ENCODE measurements around the gene ARID3B. TPM values are rescaled to one million over a fixed set of nuclear protein-coding genes. Genes with fewer than 3 reads are reported as not detected.

ARID3B gene
- total RNA-seq, 1 experiment from 2014 or later = 101 TPM

- H3K14ac ChIP-seq (ENCODE audit: insufficient read depth, low read length) = no peak overlapping the region
- no peak overlapping the region for H2AFZ ChIP-seq (ENCODE audit: low read length)
- H3K36me3 Mint-ChIP-seq (ENCODE audit: insufficient read depth in 1 of 3, low read depth in 3 of 3) = peaks cover 31 to 62% (median 60%) of the 10 kb centered on the region in 3 experiments
- H4K5ac ChIP-seq (ENCODE audit: insufficient read length, low read depth, low read length) = no peak overlapping the region
- H3K27ac ChIP-seq (ENCODE audit: insufficient read length, low read depth, low read length) = no peak overlapping the region
- H3K4me1 Mint-ChIP-seq = peaks cover 38 to 43% of the 10 kb centered on the region in 2 experiments
- no peak overlapping the region for H3K4ac ChIP-seq (ENCODE audit: low read depth, low read length)
- no peak overlapping the region for H2BK5ac ChIP-seq (ENCODE audit: insufficient read length, low read length)
- no peak overlapping the region for H3K4me3 Mint-ChIP-seq
- H2BK12ac ChIP-seq (ENCODE audit: insufficient read length, low read depth, low read length) = no peak overlapping the region
- peaks cover 8% of the 10 kb centered on the region for H3K4me1 ChIP-seq (ENCODE audit: insufficient read depth, low read length)
- peaks cover 55% of the 10 kb centered on the region; the same call in 1 of the 2 replicates for H3K79me2 ChIP-seq (ENCODE audit: insufficient read depth, low read length)
- no peak overlapping the region for H2BK120ac ChIP-seq (ENCODE audit: low read depth, low read length, poor library complexity, severe bottlenecking)
- H4K8ac ChIP-seq (replicated peaks; ENCODE audit: insufficient read length, low read depth, low read length) = no peak overlapping the region
- peaks cover 15% of the 10 kb centered on the region for H3K23me2 ChIP-seq (ENCODE audit: insufficient read length, low read depth, low read length, poor library complexity, severe bottlenecking)
- H3K27me3 ChIP-seq (ENCODE audit: insufficient read depth, low read length) = no peaks in the 10 kb centered on the region
- H3K9me3 ChIP-seq (ENCODE audit: control insufficient read depth, low read depth, low read length) = no peaks in the 10 kb centered on the region
- H3K23ac ChIP-seq (ENCODE audit: insufficient read length, low read depth, low read length) = no peak overlapping the region
- H4K91ac ChIP-seq (ENCODE audit: insufficient read length, low read depth, low read length) = no peak overlapping the region
- H3T11ph ChIP-seq (ENCODE audit: low read length) = no peak overlapping the region
- H3K79me1 ChIP-seq (ENCODE audit: insufficient read depth, low read depth, low read length, poor library complexity, severe bottlenecking) = peaks cover 10% of the 10 kb centered on the region
- H3K27me3 Mint-ChIP-seq (ENCODE audit: low read depth) = no peaks in the 10 kb centered on the region
- H3K18ac ChIP-seq (ENCODE audit: insufficient read length, low read depth, low read length) = no peak overlapping the region
- no peak overlapping the region for H2BK20ac ChIP-seq (ENCODE audit: low read depth, low read length, poor library complexity, severe bottlenecking)
- no peak for TF ChIP-seq CTCF (conservative IDR thresholded peaks at IDR 0.05)
- no peak overlapping the region for H3K9ac ChIP-seq (ENCODE audit: extremely low read depth, insufficient read length, low read length)
- no peaks in the 10 kb centered on the region for H4K20me1 ChIP-seq (ENCODE audit: control insufficient read depth, insufficient read depth, insufficient read length)
- no peak overlapping the region for H3K4me2 ChIP-seq (ENCODE audit: insufficient read depth, insufficient read length, low read length)
- H2BK15ac ChIP-seq (ENCODE audit: low read depth, low read length) = no peak overlapping the region
- DNase-seq = no peak
- no peaks in the 10 kb centered on the region for H3K9me3 Mint-ChIP-seq
- H2AK5ac ChIP-seq (ENCODE audit: insufficient read length, low read length) = no peak overlapping the region
- H3K27ac Mint-ChIP-seq = no peak overlapping the region
- no peak overlapping the region for H3K56ac ChIP-seq (ENCODE audit: insufficient read length, low read depth, low read length)
These were observed 4.1 kb downstream of the ARID3B start for GRCh38 chr15:74545086-74545485.
